Choroid plexus epithelial cell (primary cell): ENCODE data around the gene C10orf71.

ENCODE experiments used
- DNase-seq: peaks from one replicate; pipeline ENCODE4 v3.0.0-alpha.2; 2010; ENCODE audit warnings: low read depth
- H3K4me3 ChIP-seq: 2 replicates; pipeline ENCODE4 v1.5.1; 2011; ENCODE audit warnings: low read depth, mild to moderate bottlenecking, control low read depth, low read length, moderate library complexity
- CTCF ChIP-seq: conservative IDR thresholded peaks from 2 replicates; pipeline ENCODE4 v1.5.1; 2011; ENCODE audit warnings: low read depth, mild to moderate bottlenecking, control low read depth, inconsistent platforms, low read length, moderate library complexity

The C10orf71 gene

GRCh38 chr10:49308881-49309280, 9.9 kb downstream of the C10orf71 start:
- H3K4me3 ChIP-seq: no peak overlapping the region
- DNase-seq: no peak
- no peak for TF ChIP-seq CTCF

GRCh38 chr10:49309691-49310411, 10.9 kb downstream of the C10orf71 start:
- no peak for DNase-seq
- no peak for TF ChIP-seq CTCF
- H3K4me3 ChIP-seq: no peak overlapping the region

GRCh38 chr10:49310460-49310859, 11.5 kb downstream of the C10orf71 start:
- DNase-seq: no peak
- no peak overlapping the region for H3K4me3 ChIP-seq
- TF ChIP-seq CTCF: no peak

GRCh38 chr10:49310901-49311554, 12.1 kb downstream of the C10orf71 start:
- TF ChIP-seq CTCF: no peak
- DNase-seq: no peak
- H3K4me3 ChIP-seq: no peak overlapping the region

GRCh38 chr10:49311555-49312236, 12.7 kb downstream of the C10orf71 start:
- DNase-seq: no peak
- no peak for TF ChIP-seq CTCF
- H3K4me3 ChIP-seq: no peak overlapping the region

GRCh38 chr10:49312246-49312869, 13.4 kb downstream of the C10orf71 start:
- no peak for DNase-seq
- H3K4me3 ChIP-seq: no peak overlapping the region
- TF ChIP-seq CTCF: no peak
